ENCODE measurements around the gene PYGM. TPM values are rescaled to one million over a fixed set of nuclear protein-coding genes. Genes with fewer than 3 reads are reported as not detected.

The PYGM gene
- 1 to 10 TPM in 5 of 6 donors, not detected in 1; 2.1 to 4.9 (median 2.2) TPM for polyA plus RNA-seq (ENCODE audit: low read depth in 6 of 6)

GRCh38 chr11:64759722-64760719 is at the start of gene PYGM:
Gene PYGM, minus strand, starts transcription at chr11:64759974. Its CDS starts 76 bp downstream, at chr11:64759898.
- peak within 1 kb of the TSS; percentile 61 to 98 (median 81) for H3K27ac Mint-ChIP-seq
- H3K4me3 Mint-ChIP-seq = peak within 1 kb of the TSS in 5 of 8 donors; percentile 28 to 76 (median 57)
- H3K4me1 Mint-ChIP-seq = peaks cover 43 to 67% (median 55%) of the 10 kb centered on the region in 3 donors
- H3K36me3 Mint-ChIP-seq = peaks cover 7 to 21% of the 10 kb centered on the region in 2 donors
- no peak for DNase-seq
- H3K27me3 Mint-ChIP-seq = no peaks in the 10 kb centered on the region
- no peak for ATAC-seq (ENCODE audit: low read depth in 2 of 2)
- H3K9me3 Mint-ChIP-seq = no peaks in the 10 kb centered on the region

GRCh38 chr11:64805481-64805880 is 45.7 kb upstream of the PYGM start:
- peak overlapping the region in 1 of 6 donors; percentile 82 for H3K27ac Mint-ChIP-seq
- no peaks in the 10 kb centered on the region for H3K27me3 Mint-ChIP-seq
- peaks cover 49 to 72% (median 56%) of the 10 kb centered on the region in 3 donors for H3K4me1 Mint-ChIP-seq
- no peaks in the 10 kb centered on the region for H3K9me3 Mint-ChIP-seq
- DNase-seq = no peak
- no peak for ATAC-seq (ENCODE audit: low read depth in 2 of 2)
- peaks cover 0 to 18% of the 10 kb centered on the region in 2 donors for H3K36me3 Mint-ChIP-seq
- peak overlapping the region in 2 of 8 donors; percentile 53 to 70 for H3K4me3 Mint-ChIP-seq

GRCh38 chr11:64804346-64805210 is 44.8 kb upstream of the PYGM start:
- peak overlapping the region in 3 of 6 donors; percentile 42 to 98 (median 93) for H3K27ac Mint-ChIP-seq
- H3K4me3 Mint-ChIP-seq = peak overlapping the region; percentile 44 to 95 (median 92)
- ATAC-seq (ENCODE audit: low read depth in 2 of 2) = no peak
- peaks cover 0 to 18% of the 10 kb centered on the region in 2 donors for H3K36me3 Mint-ChIP-seq
- no peak for DNase-seq
- no peaks in the 10 kb centered on the region for H3K9me3 Mint-ChIP-seq
- H3K27me3 Mint-ChIP-seq = no peaks in the 10 kb centered on the region
- H3K4me1 Mint-ChIP-seq = peaks cover 51 to 72% (median 57%) of the 10 kb centered on the region in 3 donors

- Mint-ChIP-seq H3K36me3 (peaks cover 1 to 21% of the 10 kb centered on the region in 2 donors), H3K27ac (peak overlapping the region; percentile 93 to 99 (median 96)), H3K27me3 (no peaks in the 10 kb centered on the region), H3K4me3 (peak overlapping the region; percentile 88 to 97 (median 92)), H3K4me1 (peaks cover 52 to 73% (median 58%) of the 10 kb centered on the region in 3 donors), H3K9me3 (no peaks in the 10 kb centered on the region)
- no peak for DNase-seq
- ATAC-seq (ENCODE audit: low read depth in 2 of 2) = no peak
Measured at GRCh38 chr11:64803846-64804345, 44.1 kb upstream of the PYGM start.

GRCh38 chr11:64803158-64803845 is 43.5 kb upstream of the PYGM start, which contains the start of gene MAP4K2:
Gene MAP4K2, minus strand, starts transcription at chr11:64803214. Its CDS starts 65 bp downstream, at chr11:64803149.
- DNase-seq = peak; percentile 88
- H3K4me3 Mint-ChIP-seq = peak within 1 kb of the TSS; percentile 88 to 97 (median 92)
- no peaks in the 10 kb centered on the region for H3K27me3 Mint-ChIP-seq
- peaks cover 54 to 77% (median 61%) of the 10 kb centered on the region in 3 donors for H3K4me1 Mint-ChIP-seq
- H3K27ac Mint-ChIP-seq = peak within 1 kb of the TSS; percentile 95 to 99 (median 97)
- no peaks in the 10 kb centered on the region for H3K9me3 Mint-ChIP-seq
- H3K36me3 Mint-ChIP-seq = peaks cover 4 to 24% of the 10 kb centered on the region in 2 donors
- peak; percentile 73 to 78 for ATAC-seq (ENCODE audit: low read depth in 2 of 2)

GRCh38 chr11:64802370-64803157 is 42.8 kb upstream of the PYGM start:
- no peaks in the 10 kb centered on the region for H3K27me3 Mint-ChIP-seq
- DNase-seq = peak; percentile 48
- peak overlapping the region; percentile 30 to 97 (median 82) for H3K27ac Mint-ChIP-seq
- ATAC-seq (ENCODE audit: low read depth in 2 of 2) = peak; percentile 29 to 32
- H3K4me3 Mint-ChIP-seq = peak overlapping the region; percentile 78 to 90 (median 88)
- H3K4me1 Mint-ChIP-seq = peaks cover 51 to 71% (median 58%) of the 10 kb centered on the region in 3 donors
- H3K36me3 Mint-ChIP-seq = peaks cover 4 to 19% of the 10 kb centered on the region in 2 donors
- no peaks in the 10 kb centered on the region for H3K9me3 Mint-ChIP-seq

- H3K27ac Mint-ChIP-seq = peak overlapping the region; percentile 63 to 97 (median 91)
- no peaks in the 10 kb centered on the region for H3K9me3 Mint-ChIP-seq
- H3K4me3 Mint-ChIP-seq = peak overlapping the region; percentile 78 to 90 (median 88)
- DNase-seq (no peak), ATAC-seq (ENCODE audit: low read depth in 2 of 2) (no peak)
- H3K27me3 Mint-ChIP-seq = no peaks in the 10 kb centered on the region
- H3K4me1 Mint-ChIP-seq = peaks cover 46 to 66% (median 52%) of the 10 kb centered on the region in 3 donors
- peaks cover 4 to 15% of the 10 kb centered on the region in 2 donors for H3K36me3 Mint-ChIP-seq
Measured at GRCh38 chr11:64801561-64802369, 42.0 kb upstream of the PYGM start.

- Mint-ChIP-seq H3K4me3 (peak overlapping the region; percentile 78 to 90 (median 88)), H3K9me3 (no peaks in the 10 kb centered on the region), H3K27me3 (no peaks in the 10 kb centered on the region), H3K4me1 (peaks cover 42 to 66% (median 51%) of the 10 kb centered on the region in 3 donors), H3K27ac (peak overlapping the region in 5 of 6 donors; percentile 63 to 97 (median 95)), H3K36me3 (peaks cover 4 to 8% of the 10 kb centered on the region in 2 donors)
- ATAC-seq (ENCODE audit: low read depth in 2 of 2) = peak in 1 of 2 donors; percentile 15
- peak; percentile 42 for DNase-seq
Measured at GRCh38 chr11:64801158-64801464, 41.3 kb upstream of the PYGM start.

- ATAC-seq (ENCODE audit: low read depth in 2 of 2) (no peak), DNase-seq (no peak)
- Mint-ChIP-seq H3K4me1 (peaks cover 37 to 67% (median 56%) of the 10 kb centered on the region in 3 donors), H3K9me3 (no peaks in the 10 kb centered on the region), H3K27me3 (no peaks in the 10 kb centered on the region), H3K4me3 (peak overlapping the region; percentile 78 to 90 (median 88)), H3K27ac (peak overlapping the region; percentile 63 to 97 (median 92)), H3K36me3 (peaks cover 4 to 8% of the 10 kb centered on the region in 2 donors)
Measured at GRCh38 chr11:64800303-64801157, 40.8 kb upstream of the PYGM start.

GRCh38 chr11:64799623-64800302 is 40.0 kb upstream of the PYGM start:
- Mint-ChIP-seq H3K36me3 (peaks cover 4 to 11% of the 10 kb centered on the region in 2 donors), H3K27ac (peak overlapping the region; percentile 92 to 97 (median 95))

More at GRCh38 chr11:64799623-64800302, 40.0 kb upstream of the PYGM start:
- H3K9me3 Mint-ChIP-seq = no peaks in the 10 kb centered on the region
- no peaks in the 10 kb centered on the region for H3K27me3 Mint-ChIP-seq
- ATAC-seq (ENCODE audit: low read depth in 2 of 2) (peak; percentile 59 to 64), DNase-seq (peak; percentile 56)
- H3K4me3 Mint-ChIP-seq = peak overlapping the region; percentile 63 to 90 (median 87)
- H3K4me1 Mint-ChIP-seq = peaks cover 39 to 67% (median 59%) of the 10 kb centered on the region in 3 donors
